Kasumi-1 (cell line): ENCODE measurements around the gene CACNA1G.

Experiments used
- DNase-seq, 2 experiments: peaks; one replicate each; lab custom pipeline; 2025; lab: John Stamatoyannopoulos, UW

The CACNA1G gene

DNA sequence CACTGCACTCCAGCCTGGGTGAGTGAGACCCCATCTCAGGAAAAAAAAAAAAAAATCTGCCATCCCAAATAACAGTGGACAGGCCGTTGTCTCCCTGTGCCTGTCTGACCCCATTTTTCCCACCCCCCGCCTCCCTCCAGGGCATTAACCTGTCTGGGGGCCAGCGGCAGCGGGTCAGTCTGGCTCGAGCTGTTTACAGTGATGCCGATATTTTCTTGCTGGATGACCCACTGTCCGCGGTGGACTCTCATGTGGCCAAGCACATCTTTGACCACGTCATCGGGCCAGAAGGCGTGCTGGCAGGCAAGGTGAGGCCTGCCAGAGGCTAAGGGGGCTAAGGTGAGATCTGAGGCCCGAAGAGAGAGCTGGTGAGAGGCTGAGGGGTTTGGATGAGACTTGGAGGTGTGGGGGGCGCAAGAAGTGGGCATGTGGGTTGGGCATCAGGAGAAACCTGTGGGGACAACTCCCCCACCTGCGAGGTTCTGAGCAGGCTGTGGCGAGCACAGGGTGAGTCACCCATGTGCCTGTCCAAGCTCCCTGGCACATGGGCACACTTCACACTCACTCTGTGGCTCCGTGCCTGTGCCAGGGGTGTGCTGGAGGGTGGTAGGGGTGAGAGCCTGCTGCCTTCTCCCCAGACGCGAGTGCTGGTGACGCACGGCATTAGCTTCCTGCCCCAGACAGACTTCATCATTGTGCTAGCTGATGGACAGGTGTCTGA is 112.5 kb downstream of the CACNA1G start:
- no peak for DNase-seq

DNA sequence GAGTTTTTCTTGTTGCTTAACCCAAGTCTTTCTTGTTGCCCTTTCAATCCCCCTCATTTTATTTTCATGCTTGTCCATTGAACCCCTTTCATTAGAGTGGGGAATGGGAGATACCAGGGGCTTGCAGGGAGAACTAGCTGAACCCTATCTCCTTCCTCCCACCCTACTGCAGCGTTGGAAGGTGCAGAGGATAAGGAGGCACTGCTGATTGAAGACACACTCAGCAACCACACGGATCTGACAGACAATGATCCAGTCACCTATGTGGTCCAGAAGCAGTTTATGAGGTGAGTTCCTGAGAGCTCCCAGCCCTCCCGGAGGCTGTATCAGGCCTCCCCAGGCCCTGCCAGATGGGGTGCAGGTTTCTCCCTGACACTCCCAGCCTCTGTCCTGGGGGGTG is 114.7 kb downstream of the CACNA1G start:
- DNase-seq = no peak

DNA sequence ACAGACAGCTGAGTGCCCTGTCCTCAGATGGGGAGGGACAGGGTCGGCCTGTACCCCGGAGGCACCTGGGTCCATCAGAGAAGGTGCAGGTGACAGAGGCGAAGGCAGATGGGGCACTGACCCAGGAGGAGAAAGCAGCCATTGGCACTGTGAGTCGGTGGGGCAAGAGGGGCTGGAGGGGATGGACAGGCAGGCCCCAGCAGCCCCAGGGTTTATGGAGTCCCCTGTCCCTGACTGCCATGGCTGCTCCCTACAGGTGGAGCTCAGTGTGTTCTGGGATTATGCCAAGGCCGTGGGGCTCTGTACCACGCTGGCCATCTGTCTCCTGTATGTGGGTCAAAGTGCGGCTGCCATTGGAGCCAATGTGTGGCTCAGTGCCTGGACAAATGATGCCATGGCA is 115.1 kb downstream of the CACNA1G start:
- no peak for DNase-seq

DNA sequence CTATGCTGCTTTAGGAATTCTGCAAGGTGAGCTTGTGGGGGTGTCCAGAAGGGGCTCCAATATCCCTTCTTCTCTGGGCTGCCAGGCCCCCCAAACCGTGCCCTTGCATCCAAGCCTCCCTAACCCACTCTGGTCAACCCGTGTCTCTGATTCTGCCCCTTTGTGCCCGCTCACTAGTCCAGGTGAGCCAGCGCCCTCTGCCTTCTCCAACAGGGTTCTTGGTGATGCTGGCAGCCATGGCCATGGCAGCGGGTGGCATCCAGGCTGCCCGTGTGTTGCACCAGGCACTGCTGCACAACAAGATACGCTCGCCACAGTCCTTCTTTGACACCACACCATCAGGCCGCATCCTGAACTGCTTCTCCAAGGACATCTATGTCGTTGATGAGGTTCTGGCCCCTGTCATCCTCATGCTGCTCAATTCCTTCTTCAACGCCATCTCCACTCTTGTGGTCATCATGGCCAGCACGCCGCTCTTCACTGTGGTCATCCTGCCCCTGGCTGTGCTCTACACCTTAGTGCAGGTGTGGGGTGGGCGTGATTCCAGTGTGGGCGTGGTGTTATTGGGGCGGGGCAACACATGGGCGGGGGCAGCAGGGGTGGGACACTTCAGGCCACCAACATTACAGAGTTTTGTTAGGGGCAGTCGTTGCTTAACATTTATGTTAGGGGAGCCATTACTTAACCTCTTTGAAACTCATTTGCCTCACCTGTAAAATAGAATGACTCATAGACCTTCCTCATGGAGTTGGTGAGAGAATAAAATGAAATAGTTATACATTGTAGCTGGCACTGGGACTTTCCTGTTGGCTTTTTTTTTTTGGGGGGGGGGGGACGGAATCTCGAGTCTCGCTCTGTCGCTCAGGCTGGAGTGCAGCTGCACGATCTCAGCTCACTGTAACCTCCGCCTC is 115.8 kb downstream of the CACNA1G start:
- no peak for DNase-seq
